ENCODE data around the gene VAC14.
A peak's percentile ranks its signal among the peaks of the same experiment; 100 is the strongest.
"Not testable (repeated sequence)": the region's sequence is repeated elsewhere in the genome, so short reads cannot be mapped to it uniquely, and the experiment has no call there.

VAC14 gene

DNA sequence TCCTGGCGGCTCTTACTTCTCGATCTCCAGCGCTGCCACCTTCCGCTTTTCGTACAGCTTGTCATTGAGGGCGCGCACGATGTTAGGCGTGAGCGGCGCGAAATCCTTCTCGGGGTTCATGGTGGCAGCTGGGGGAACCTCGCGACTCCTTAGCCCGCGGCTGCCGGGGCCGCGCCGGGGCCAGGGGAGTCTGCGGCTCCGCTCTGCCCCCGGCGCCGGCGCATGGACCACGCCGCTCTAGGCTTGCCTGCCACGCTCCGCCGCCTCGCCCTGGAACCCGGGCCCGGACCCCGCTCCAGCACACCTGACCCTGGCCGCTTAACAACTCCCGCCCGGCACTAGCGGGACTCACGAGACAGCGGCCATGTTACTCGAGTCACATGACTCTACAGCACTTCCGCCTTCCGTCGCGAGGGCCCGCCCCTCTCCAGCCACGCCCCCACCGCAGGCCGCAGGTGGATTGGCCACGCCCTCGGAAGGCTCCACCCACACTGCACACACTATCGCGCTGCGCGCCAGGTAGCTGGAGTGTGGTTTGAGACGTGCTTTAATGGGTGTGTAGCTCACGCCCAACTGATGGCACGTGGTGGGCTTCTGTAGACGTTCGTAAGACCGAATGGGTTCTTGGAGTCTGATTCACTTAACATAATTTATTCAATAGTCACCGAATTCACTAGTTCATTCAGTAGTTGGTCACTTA lies at the start of gene VAC14:
Gene VAC14 (minus strand): TSS at position 378 of the 700 bp plus-strand sequence. CDS start 258 bp downstream, at position 120.
- peak; percentile 94 for DNase-seq

GRCh38 chr16:70823498-70824118 lies 22.6 kb upstream of the VAC14 start:
- not testable (repeated sequence) for DNase-seq

GRCh38 chr16:70822734-70823133 lies 21.8 kb upstream of the VAC14 start:
- DNase-seq: not testable (repeated sequence)

- DNase-seq: not testable (repeated sequence)
Observed at GRCh38 chr16:70818088-70818487, 17.1 kb upstream of the VAC14 start.

- no peak for DNase-seq
Observed at GRCh38 chr16:70809392-70810060, 8.6 kb upstream of the VAC14 start.

- DNase-seq: no peak
Observed at GRCh38 chr16:70808371-70808770, 7.4 kb upstream of the VAC14 start.

- no peak for DNase-seq
Observed at GRCh38 chr16:70805787-70806186, 4.8 kb upstream of the VAC14 start.

GRCh38 chr16:70805380-70805779 lies 4.4 kb upstream of the VAC14 start:
- no peak for DNase-seq

DNA sequence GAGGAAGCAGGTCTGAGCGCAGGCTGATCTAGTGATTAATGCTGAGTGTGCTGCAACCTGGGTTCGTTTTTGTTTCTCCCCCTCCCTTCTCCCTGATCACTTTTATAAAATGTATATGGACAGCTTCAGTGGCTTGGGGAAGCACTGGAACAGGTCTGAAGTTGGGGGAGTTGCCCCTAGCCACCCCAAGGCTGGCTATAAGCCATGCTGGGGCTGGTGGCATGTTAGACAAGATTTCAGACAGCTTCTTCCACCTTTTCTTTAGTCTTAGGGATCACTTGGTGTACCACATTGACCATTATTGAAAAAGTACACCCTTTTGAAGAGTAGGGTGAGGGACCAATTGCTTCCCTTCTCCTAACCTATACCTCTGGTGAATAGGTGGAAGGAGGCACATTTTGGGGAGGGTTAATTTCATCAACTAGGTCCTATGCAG lies 3.8 kb upstream of the VAC14 start:
- no peak for DNase-seq

GRCh38 chr16:70804153-70804733 lies 3.3 kb upstream of the VAC14 start:
- no peak for DNase-seq

GRCh38 chr16:70803319-70803718 lies 2.4 kb upstream of the VAC14 start:
- DNase-seq: no peak

GRCh38 chr16:70801611-70802010 lies 653 bp upstream of the VAC14 start:
- no peak for DNase-seq

- DNase-seq: no peak
Observed at GRCh38 chr16:70800311-70800710, 647 bp downstream of the VAC14 start.

- no peak for DNase-seq
Observed at GRCh38 chr16:70796301-70796700, 4.7 kb downstream of the VAC14 start.

GRCh38 chr16:70795296-70795912 lies 5.6 kb downstream of the VAC14 start:
- DNase-seq: no peak

- no peak for DNase-seq
Observed at GRCh38 chr16:70793851-70794502, 7.0 kb downstream of the VAC14 start.

DNA sequence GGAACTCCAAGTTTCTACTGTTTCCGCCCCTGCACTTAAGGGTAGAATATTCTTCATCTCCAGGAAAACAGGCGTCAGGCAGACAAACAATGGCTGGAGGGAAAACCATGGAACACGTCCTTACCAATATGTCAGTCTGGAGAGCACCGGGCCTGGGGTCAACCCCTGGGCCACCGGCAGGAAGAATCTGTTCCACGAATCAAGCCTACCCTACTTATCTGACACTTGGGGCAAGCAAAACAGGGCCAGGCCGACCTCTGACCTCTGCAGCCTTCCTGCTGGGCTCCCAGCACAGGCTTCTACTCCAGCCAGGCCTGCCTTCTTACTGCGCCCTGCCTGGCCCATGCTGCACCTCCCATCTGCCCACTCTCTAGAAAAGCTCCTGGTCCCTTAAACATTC lies 10.1 kb downstream of the VAC14 start:
- DNase-seq: no peak

DNA sequence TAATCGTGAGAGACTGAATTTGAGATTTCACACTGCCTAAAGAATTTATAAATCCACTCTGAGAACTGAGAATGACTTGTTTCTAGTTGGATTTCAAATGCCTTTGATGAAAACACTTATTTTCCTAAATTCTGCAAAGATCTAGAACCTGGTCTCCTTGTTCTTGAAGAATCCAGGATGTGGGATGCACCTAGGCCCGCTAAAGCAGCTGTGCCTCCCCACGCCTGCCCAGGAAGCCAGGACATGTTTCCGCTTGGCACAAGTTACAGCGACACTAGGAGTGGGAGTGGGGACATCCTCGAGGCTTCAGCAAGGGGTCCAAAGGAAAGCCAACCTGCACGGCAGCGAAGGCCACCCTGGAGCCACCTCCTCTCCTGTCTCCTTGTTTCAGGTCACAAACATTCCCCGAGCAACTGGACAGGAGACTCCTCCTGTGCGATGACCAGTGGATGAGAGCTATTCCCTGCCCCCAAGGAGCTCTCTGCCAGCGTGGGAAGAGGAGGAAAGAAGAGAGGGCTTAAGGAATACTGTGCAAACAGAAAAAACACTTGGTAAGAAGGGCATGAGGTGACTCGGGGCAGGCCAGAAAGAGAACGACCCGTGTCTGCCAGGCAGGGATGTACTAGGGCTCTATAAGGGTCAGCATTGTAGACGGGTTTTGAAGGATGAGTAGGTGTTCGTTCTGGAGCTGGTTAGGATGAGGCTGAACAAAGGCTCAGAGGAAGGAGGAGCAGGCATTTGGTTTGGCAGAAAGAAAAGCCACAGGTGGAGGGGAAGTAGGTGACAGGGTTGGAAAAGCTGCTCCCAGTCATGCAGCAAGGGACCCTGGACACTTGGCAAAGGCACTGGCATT lies 11.1 kb downstream of the VAC14 start:
- DNase-seq: no peak

GRCh38 chr16:70788668-70789594 lies 12.0 kb downstream of the VAC14 start:
- no peak for DNase-seq

DNA sequence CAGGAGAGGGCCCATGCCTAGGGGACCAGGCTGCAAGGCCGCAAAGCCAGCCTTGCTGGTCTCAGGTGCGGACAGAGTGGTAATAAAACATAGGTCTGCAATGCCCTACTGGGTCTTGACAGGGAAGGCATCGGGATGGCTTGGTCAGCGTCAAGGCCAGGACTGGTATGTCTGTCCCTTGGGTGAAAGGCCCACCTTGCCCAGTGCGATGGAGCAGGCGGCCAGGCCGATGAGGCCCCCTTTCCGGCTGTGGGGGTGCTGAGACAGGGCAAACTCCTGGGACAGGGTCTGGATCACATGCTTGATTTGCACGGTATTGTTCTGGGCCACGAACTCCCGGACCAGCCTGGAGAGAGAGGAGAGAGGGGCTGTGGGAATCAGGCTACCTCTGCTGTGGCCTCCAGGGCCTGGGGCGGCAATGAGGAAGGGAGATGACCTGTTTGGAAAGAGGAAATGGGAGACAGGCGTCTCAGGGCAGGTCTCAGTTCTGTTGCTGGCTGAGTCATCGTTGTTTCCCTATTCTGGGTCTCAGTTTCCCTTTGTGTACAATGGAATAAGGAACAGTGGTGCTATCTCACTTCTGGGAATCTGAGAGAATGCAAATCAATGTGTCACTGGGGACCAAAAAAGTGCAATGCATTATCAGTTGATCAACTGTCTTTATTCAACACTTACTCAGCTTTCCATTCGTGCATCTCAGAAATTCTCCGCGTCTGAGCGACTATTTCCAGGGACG lies 14.8 kb downstream of the VAC14 start:
- DNase-seq: no peak

Data from CD4-positive, alpha-beta T cell treated with Interleukin-4 for 4 hours (primary cell).